H1 (cell line): ENCODE results near the gene MCM3AP. TPM values are rescaled to one million over a fixed set of nuclear protein-coding genes. Genes with fewer than 3 reads are reported as not detected.

Experiments
- CTCF ChIA-PET: fragments of 300-600 bp; sonication (Branson Sonifier 250); formaldehyde crosslinking; loops from one replicate; lab custom pipeline; 2021; ENCODE audit not compliant: partially characterized antibody; lab: Charles Lee
- POLR2A ChIA-PET: fragments of 300-600 bp; sonication (Branson Sonifier 250); formaldehyde crosslinking; loops from one replicate; lab custom pipeline; 2021; ENCODE audit warnings: inconsistent platforms; ENCODE audit not compliant: partially characterized antibody; lab: Charles Lee
- DNase-seq, 2 experiments: peaks; one replicate each; pipeline versions ENCODE4 v3.0.0 to v3.0.0-alpha.2; 2010 to 2022; ENCODE audit warnings: low spot score in 2 of 2, low read depth in 1 of 2, mixed read lengths in 1 of 2
- FAIRE-seq: peaks from 2 replicates; lab custom pipeline; 2011; peaks lifted over from hg19 to GRCh38; lab: Jason Lieb, UNC
- H2AFZ ChIP-seq: 2 replicates; pipeline ENCODE4 v1.8.1; 2012; ENCODE audit warnings: low read length, inconsistent platforms
- H2AK5ac ChIP-seq: 2 replicates; pipeline ENCODE4 v1.6.1; 2013; ENCODE audit warnings: low read depth, low read length
- H2BK120ac ChIP-seq: replicated peaks from 2 replicates; pipeline ENCODE3; 2013; ENCODE audit warnings: low read depth, low read length, inconsistent platforms
- H2BK12ac ChIP-seq: 2 replicates; pipeline ENCODE4 v1.6.1; 2013; ENCODE audit warnings: low read depth, low read length
- H2BK15ac ChIP-seq: 2 replicates; pipeline ENCODE4 v1.6.1; 2013; ENCODE audit warnings: low read length
- H2BK20ac ChIP-seq: 2 replicates; pipeline ENCODE4 v1.6.1; 2013; ENCODE audit warnings: low read length
- H2BK5ac ChIP-seq: 2 replicates; pipeline ENCODE4 v1.6.1; 2013; ENCODE audit warnings: low read depth, low read length
- H3K14ac ChIP-seq: 2 replicates; pipeline ENCODE4 v1.6.1; 2013; ENCODE audit warnings: inconsistent platforms; ENCODE audit not compliant: insufficient read length
- H3K18ac ChIP-seq: 2 replicates; pipeline ENCODE4 v1.6.1; 2013; ENCODE audit warnings: low read length; ENCODE audit errors: extremely low read depth
- H3K23ac ChIP-seq: 2 replicates; pipeline ENCODE4 v1.6.1; 2013; ENCODE audit warnings: inconsistent platforms; ENCODE audit not compliant: insufficient read length
- H3K23me2 ChIP-seq: 2 replicates; pipeline ENCODE4 v1.6.1; 2013; ENCODE audit warnings: low read depth, low read length
- H3K27ac ChIP-seq: 2 replicates; pipeline ENCODE4 v1.6.1; 2011; ENCODE audit warnings: low read depth, low read length, inconsistent platforms
- H3K27me3 ChIP-seq, 4 experiments: replicated peaks in 1 of 4; 1 replicate in 1 of 4; 2 replicates in 3 of 4; pipeline versions ENCODE4 v1.6.1 to v1.8.1; 2011 to 2013; ENCODE audit warnings: low read length in 3 of 4, mild to moderate bottlenecking in 3 of 4, inconsistent platforms in 2 of 4, mixed read lengths in 2 of 4, moderate library complexity in 1 of 4; ENCODE audit not compliant: control insufficient read depth in 3 of 4, insufficient read depth in 3 of 4; ENCODE audit errors: extremely low read depth in 1 of 4
- H3K36me3 ChIP-seq, 4 experiments: 2 replicates each; pipeline versions ENCODE4 v1.6.1 to v1.8.1; 2011 to 2013; ENCODE audit warnings: mild to moderate bottlenecking in 4 of 4, low read length in 3 of 4, moderate library complexity in 2 of 4, control low read depth in 1 of 4, inconsistent platforms in 1 of 4; ENCODE audit not compliant: insufficient read depth in 4 of 4, control insufficient read depth in 2 of 4
- H3K4ac ChIP-seq: replicated peaks from 2 replicates; pipeline ENCODE3; 2013; ENCODE audit warnings: low read length, low read depth, mixed read lengths, inconsistent platforms; ENCODE audit not compliant: insufficient read length
- H3K4me1 ChIP-seq, 4 experiments: replicated peaks in 1 of 4; 1 replicate in 1 of 4; 2 replicates in 3 of 4; pipeline versions ENCODE4 v1.6.1 to v1.8.1; 2011 to 2013; ENCODE audit warnings: low read length in 3 of 4, inconsistent platforms in 2 of 4, mixed read lengths in 1 of 4; ENCODE audit not compliant: insufficient read depth in 4 of 4, control insufficient read depth in 3 of 4
- H3K4me2 ChIP-seq, 2 experiments: 2 replicates each; pipeline versions ENCODE4 v1.6.1 to v1.8.1; 2011 to 2013; ENCODE audit warnings: low read depth in 2 of 2, low read length in 2 of 2, control low read depth in 1 of 2, inconsistent platforms in 1 of 2, mild to moderate bottlenecking in 1 of 2; ENCODE audit not compliant: insufficient read depth in 1 of 2
- H3K4me3 ChIP-seq, 4 experiments: fragments of 200-600, 300-600 bp in 1 of 4; sonication (generic), shearing (Covaris generic), sonication (Bioruptor Twin) in 1 of 4; 2 replicates each; pipeline versions ENCODE4 v1.5.1 to v1.8.1; 2011 to 2016; ENCODE audit warnings: low read length in 4 of 4, low read depth in 3 of 4, control low read depth in 2 of 4, inconsistent platforms in 2 of 4, mild to moderate bottlenecking in 2 of 4, mixed read lengths in 1 of 4, moderate library complexity in 1 of 4; ENCODE audit not compliant: insufficient read depth in 2 of 4; ENCODE audit errors: extremely low read depth in 1 of 4
- H3K56ac ChIP-seq: replicated peaks from 2 replicates; pipeline ENCODE3; 2013; ENCODE audit warnings: low read depth, mild to moderate bottlenecking, mixed read lengths, low read length, inconsistent platforms; ENCODE audit not compliant: insufficient read length
- H3K79me1 ChIP-seq: 2 replicates; pipeline ENCODE4 v1.6.1; 2013; ENCODE audit warnings: low read depth, low read length, control low read depth
- H3K79me2 ChIP-seq, 2 experiments: 2 replicates each; pipeline versions ENCODE4 v1.6.1 to v1.8.1; 2012 to 2013; ENCODE audit warnings: low read length in 2 of 2, mild to moderate bottlenecking in 2 of 2, inconsistent platforms in 1 of 2; ENCODE audit not compliant: insufficient read depth in 2 of 2, control insufficient read depth in 1 of 2
- H3K9ac ChIP-seq, 4 experiments: replicated peaks in 1 of 4; 1 replicate in 1 of 4; 2 replicates in 3 of 4; pipeline versions ENCODE4 v1.6.1 to v1.8.1; 2011 to 2013; ENCODE audit warnings: low read depth in 3 of 4, low read length in 3 of 4, control low read depth in 2 of 4, mild to moderate bottlenecking in 2 of 4, moderate library complexity in 2 of 4, inconsistent platforms in 1 of 4; ENCODE audit errors: extremely low read depth in 1 of 4
- H3K9me3 ChIP-seq, 2 experiments: 2 replicates each; pipeline versions ENCODE4 v1.6.1 to v1.8.1; 2012 to 2013; ENCODE audit warnings: mild to moderate bottlenecking in 2 of 2, moderate library complexity in 2 of 2, control low read depth in 1 of 2, inconsistent platforms in 1 of 2, low read depth in 1 of 2, low read length in 1 of 2, mixed read lengths in 1 of 2; ENCODE audit not compliant: insufficient read depth in 2 of 2
- H4K20me1 ChIP-seq, 2 experiments: replicated peaks in 1 of 2; 2 replicates each; pipeline versions ENCODE3 to v1.8.1; 2011 to 2013; ENCODE audit warnings: inconsistent platforms in 2 of 2, low read length in 2 of 2, mild to moderate bottlenecking in 1 of 2; ENCODE audit not compliant: insufficient read depth in 2 of 2, control insufficient read depth in 1 of 2
- H4K5ac ChIP-seq: 2 replicates; pipeline ENCODE4 v1.6.1; 2013; ENCODE audit warnings: low read length, low read depth, mixed read lengths, inconsistent platforms; ENCODE audit not compliant: insufficient read length
- H4K8ac ChIP-seq: 2 replicates; pipeline ENCODE4 v1.8.0; 2013; ENCODE audit warnings: mild to moderate bottlenecking, moderate library complexity, low read length, inconsistent platforms; ENCODE audit not compliant: insufficient read depth; ENCODE audit errors: extremely low read depth
- H4K91ac ChIP-seq: replicated peaks from 2 replicates; pipeline ENCODE3; 2013; ENCODE audit warnings: low read length, mixed read lengths, inconsistent platforms; ENCODE audit not compliant: insufficient read length
- WGBS, 2 experiments: shearing (Covaris generic) in 1 of 2; methylation state at CpG; one replicate each; pipeline versions ENCODE4 v1.1.6 to v1.1.7; 2013 to 2015; ENCODE audit warnings: low lambda C conversion rate in 2 of 2, mixed read lengths in 2 of 2, inconsistent platforms in 1 of 2, low coverage in 1 of 2, missing lambda C conversion rate in 1 of 2; ENCODE audit not compliant: insufficient replicate concordance in 2 of 2, insufficient coverage in 1 of 2, insufficient read length in 1 of 2; ENCODE audit errors: extremely low coverage in 1 of 2, missing lambda C conversion rate in 1 of 2; 5-methylcytosine and 5-hydroxymethylcytosine counted together
- polyA plus RNA-seq, 7 experiments: library from polyadenylated mRNA; depleted of rRNA in 3 of 7; stranded (reverse) in 5 of 7; unstranded in 2 of 7; fragments of >200 nt in 5 of 7; fragments of 200-250 nt in 2 of 7; gene quantifications; 1 replicate in 5 of 7; 2 replicates in 1 of 7; 4 replicates in 1 of 7; pipeline versions ENCODE4 v1.2.1 to v1.2.3, GENCODE V29; 2011 to 2013; ENCODE audit warnings: missing spikeins in 2 of 7, mixed read lengths in 2 of 7
- total RNA-seq: library from RNA; stranded (reverse); fragmentation: NEBNext Ultra II Directional; extraction: Animal tissue kit (Norgen Biotek cat#: 25700); gene quantifications from 2 replicates; pipeline ENCODE4 v1.2.1, GENCODE V29; 2021

The MCM3AP gene
- total and polyA plus RNA-seq, 2 of the 8 experiments (the other 6 are each of a cell fraction or from before 2014, with no cell fraction given): 37.2 to 119 TPM

GRCh38 chr21:46220847-46221246 is 64.6 kb downstream of the MCM3AP start:
- Histone ChIP-seq H2AK5ac (no peak overlapping the region), H3K27ac (no peak overlapping the region), H3K9ac (no peak overlapping the region), H4K20me1 (peaks cover 6 to 39% of the 10 kb centered on the region in 2 experiments), H3K56ac (no peak overlapping the region), H2BK12ac (no peak overlapping the region), H3K23ac (no peak overlapping the region), H2BK15ac (no peak overlapping the region), H3K4me2 (no peak overlapping the region), H2BK120ac (no peak overlapping the region), H3K4me1 (peaks cover 0 to 2% (median 0%) of the 10 kb centered on the region in 4 experiments; a peak in 1 of 7 replicates), H4K91ac (no peak overlapping the region), H4K5ac (no peak overlapping the region), H2BK20ac (no peak overlapping the region), H3K18ac (no peak overlapping the region), H3K23me2 (no peaks in the 10 kb centered on the region), H2BK5ac (no peak overlapping the region), H3K9me3 (0 out of 4 replicates have a peak, but pooled peaks cover 2 to 4% of the 10 kb centered on the region in 2 experiments), H3K79me2 (peaks cover 3 to 42% of the 10 kb centered on the region in 2 experiments; a peak in 3 of 4 replicates), H3K4ac (no peak overlapping the region), H2AFZ (no peak overlapping the region), H3K27me3 (no peaks in the 10 kb centered on the region), H3K4me3 (no peak overlapping the region), H4K8ac (no peak overlapping the region), H3K36me3 (peaks cover 3 to 23% (median 14%) of the 10 kb centered on the region in 4 experiments; a peak in 5 of 8 replicates), H3K14ac (no peak overlapping the region), H3K79me1 (peaks cover 32% of the 10 kb centered on the region)
- ChIA-PET POLR2A (no interaction called here), CTCF (interaction anchor here (0.8 kb wide), 1 partner anchor 9 kb away, joined by 3 read pairs; no protein-coding TSS in a partner anchor)
- no peak for DNase-seq
- FAIRE-seq: no peak
- 94% methylated on average over 7 of the region's 8 CpGs; no CpG with 5 or more reads in 1 of the 2 experiments for WGBS, 2 experiments
